Upper lobe of right lung (tissue), 1 donor: ENCODE results near the gene USP8. TPM values are rescaled to one million over a fixed set of nuclear protein-coding genes. Genes with fewer than 3 reads are reported as not detected.

Experiments used
- ATAC-seq: fragments of 200-7000 bp; cut with Tn5 transposase; one replicate; pipeline ENCODE4 v1.9.1; 2020; ENCODE audit warnings: mild to moderate bottlenecking, moderate library complexity
- DNase-seq: peaks from one replicate; pipeline ENCODE4 v3.0.0-alpha.2; 2020
- H3K27ac ChIP-seq: fragments of 200-600 bp; one replicate; pipeline ENCODE4 v1.8.0; 2022
- H3K27me3 ChIP-seq: fragments of 200-600 bp; one replicate; pipeline ENCODE4 v1.8.0; 2022; ENCODE audit warnings: mild to moderate bottlenecking
- H3K36me3 ChIP-seq: fragments of 200-600 bp; one replicate; pipeline ENCODE4 v1.8.0; 2022
- H3K4me1 ChIP-seq: fragments of 200-600 bp; one replicate; pipeline ENCODE4 v1.8.0; 2022
- H3K4me3 ChIP-seq: fragments of 200-600 bp; one replicate; pipeline ENCODE4 v1.8.0; 2022; ENCODE audit warnings: mild to moderate bottlenecking
- H3K9me3 ChIP-seq: fragments of 200-600 bp; one replicate; pipeline ENCODE4 v1.8.0; 2022
- intact Hi-C: fragments of 100-400 bp; cut with DNase I; formaldehyde crosslinking; loops from one replicate; pipeline ENCODE4 v1.11.0; 2022
- total RNA-seq: library from RNA; stranded (reverse); fragmentation: NEBNext Ultra II Directional; extraction: Animal tissue kit (Norgen Biotek cat#: 25700); gene quantifications from one replicate; pipeline ENCODE4 v1.2.1, GENCODE V29; 2021
- TF ChIP-seq, protein P1 (sequence below): fragments of 200-600 bp; IDR thresholded peaks from one replicate; pipeline ENCODE4 v1.8.0; 2022; ENCODE audit warnings: antibody characterized with exemption
- donor health status: DM: no; HTN: yes; CAD: no; lungs with severe emphysema.

The USP8 gene
- total RNA-seq, 1 donor from 2014 or later, result 65.1 TPM

DNA sequence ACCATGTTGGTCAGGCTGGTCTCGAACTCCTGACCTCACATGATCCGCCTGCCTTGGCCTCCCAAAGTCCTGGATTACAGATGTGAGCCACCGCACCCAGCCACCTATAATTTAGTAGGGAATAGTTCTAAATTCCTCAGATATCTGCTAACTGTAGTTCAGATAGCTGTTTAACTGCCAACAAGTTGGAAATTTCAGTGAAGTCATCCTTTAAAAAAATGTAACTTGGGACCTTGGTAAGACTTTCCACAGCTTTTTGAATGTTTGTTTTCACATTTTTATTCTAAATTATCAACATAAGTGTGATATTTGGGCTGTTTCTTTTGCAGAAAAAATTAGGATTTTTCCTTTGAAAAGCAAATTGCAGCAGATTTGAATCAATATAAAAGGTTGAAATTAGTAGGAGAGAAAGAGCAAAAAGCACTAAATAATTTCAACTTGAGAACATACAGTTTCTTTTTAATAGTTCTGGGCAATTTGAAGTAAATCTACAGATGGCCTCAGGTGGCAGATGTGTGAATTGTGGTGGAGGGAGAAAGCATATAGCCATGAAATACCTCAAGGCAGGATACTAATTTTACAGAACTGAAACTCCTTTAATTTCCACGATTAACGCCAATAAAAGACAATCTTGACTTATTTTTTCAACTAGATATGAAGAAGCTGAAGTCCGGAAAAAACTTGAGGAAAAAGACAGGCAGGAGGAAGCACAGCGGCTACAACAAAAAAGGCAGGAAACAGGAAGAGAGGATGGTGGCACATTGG lies 34.3 kb downstream of the USP8 start:
- H3K27me3 ChIP-seq, result no peaks in the 10 kb centered on the region
- H3K4me1 ChIP-seq, result no peaks in the 10 kb centered on the region
- peaks cover 82% of the 10 kb centered on the region for H3K36me3 ChIP-seq
- no peak overlapping the region for H3K4me3 ChIP-seq
- intact Hi-C loops, result no loop called here
- TF ChIP-seq, protein P1, sequence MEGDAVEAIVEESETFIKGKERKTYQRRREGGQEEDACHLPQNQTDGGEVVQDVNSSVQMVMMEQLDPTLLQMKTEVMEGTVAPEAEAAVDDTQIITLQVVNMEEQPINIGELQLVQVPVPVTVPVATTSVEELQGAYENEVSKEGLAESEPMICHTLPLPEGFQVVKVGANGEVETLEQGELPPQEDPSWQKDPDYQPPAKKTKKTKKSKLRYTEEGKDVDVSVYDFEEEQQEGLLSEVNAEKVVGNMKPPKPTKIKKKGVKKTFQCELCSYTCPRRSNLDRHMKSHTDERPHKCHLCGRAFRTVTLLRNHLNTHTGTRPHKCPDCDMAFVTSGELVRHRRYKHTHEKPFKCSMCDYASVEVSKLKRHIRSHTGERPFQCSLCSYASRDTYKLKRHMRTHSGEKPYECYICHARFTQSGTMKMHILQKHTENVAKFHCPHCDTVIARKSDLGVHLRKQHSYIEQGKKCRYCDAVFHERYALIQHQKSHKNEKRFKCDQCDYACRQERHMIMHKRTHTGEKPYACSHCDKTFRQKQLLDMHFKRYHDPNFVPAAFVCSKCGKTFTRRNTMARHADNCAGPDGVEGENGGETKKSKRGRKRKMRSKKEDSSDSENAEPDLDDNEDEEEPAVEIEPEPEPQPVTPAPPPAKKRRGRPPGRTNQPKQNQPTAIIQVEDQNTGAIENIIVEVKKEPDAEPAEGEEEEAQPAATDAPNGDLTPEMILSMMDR, result no peak
- no peak for ATAC-seq
- DNase-seq, result no peak
- no peak overlapping the region for H3K27ac ChIP-seq
- H3K9me3 ChIP-seq, result no peaks in the 10 kb centered on the region

DNA sequence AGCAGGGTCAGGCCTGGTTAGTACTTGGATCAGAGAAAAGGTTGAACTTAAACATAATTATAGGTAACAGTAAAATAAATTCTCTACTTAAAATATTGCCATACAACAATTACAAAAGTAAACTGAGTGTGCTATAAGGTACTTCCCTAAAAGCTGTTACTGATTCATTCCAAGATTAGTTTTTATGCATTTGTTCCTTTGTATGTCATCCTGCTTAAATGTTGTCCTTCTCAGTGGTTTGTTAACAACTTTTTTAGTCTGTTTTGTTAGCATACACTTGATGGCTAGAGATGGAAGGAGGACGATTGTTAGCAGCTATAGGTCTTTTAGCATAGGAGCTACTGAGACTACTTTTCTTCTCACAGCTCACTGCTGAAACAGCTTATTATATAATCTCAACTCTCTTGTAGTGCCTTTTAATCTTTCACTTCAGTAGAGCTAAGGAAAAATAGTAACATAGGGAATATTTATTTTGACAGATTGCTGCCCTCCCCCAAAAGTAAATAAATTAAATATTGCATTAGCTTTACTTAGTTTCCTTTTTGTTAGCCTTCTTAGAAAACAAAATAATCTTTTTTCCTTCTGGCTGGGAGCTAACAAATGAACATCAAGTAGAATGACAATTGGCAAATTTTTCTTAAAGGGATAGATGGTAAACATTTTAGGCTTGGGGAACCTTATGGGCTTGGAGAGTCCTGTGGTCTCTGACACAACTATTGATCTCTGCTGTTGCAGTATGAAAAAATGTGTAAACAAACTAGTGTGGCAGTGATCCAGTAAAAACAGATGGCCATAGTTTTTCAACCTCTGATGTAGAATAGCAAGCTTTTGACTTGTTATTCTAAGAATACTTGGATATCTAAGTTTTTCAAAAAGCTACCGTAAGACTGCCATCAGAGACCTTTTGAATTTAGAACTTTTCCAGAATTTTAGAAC lies 39.5 kb downstream of the USP8 start:
- TF ChIP-seq, protein P1, result no peak
- Histone ChIP-seq H3K27ac (no peak overlapping the region), H3K4me1 (no peaks in the 10 kb centered on the region), H3K27me3 (no peaks in the 10 kb centered on the region), H3K9me3 (no peaks in the 10 kb centered on the region), H3K4me3 (no peak overlapping the region), H3K36me3 (peaks cover 71% of the 10 kb centered on the region)
- DNase-seq, result no peak
- no peak for ATAC-seq
- intact Hi-C loops, result no loop called here

DNA sequence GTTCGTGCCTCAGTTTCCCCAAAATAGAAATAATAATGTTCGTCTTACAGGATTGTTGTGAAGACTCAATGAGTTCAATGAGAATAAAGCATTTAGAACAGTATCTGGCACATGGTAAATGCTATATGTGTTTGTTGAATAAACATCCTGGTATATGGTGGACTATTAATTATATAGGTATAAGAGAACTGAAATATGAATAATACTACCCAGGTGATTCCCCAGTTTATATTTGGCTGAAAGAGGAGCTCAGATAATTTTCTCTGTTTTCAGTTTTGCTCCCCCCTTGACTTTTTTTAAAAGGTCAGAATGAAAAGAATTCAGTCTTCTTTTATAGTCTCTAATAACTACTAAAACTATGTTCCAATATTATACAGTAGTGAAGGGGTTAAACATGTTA lies 46.9 kb downstream of the USP8 start:
- H3K27ac ChIP-seq, result no peak overlapping the region
- TF ChIP-seq, protein P1, result no peak
- DNase-seq (no peak), ATAC-seq (no peak)
- no peaks in the 10 kb centered on the region for H3K27me3 ChIP-seq
- no peaks in the 10 kb centered on the region for H3K4me1 ChIP-seq
- intact Hi-C loops, result no loop called here
- peaks cover 75% of the 10 kb centered on the region for H3K36me3 ChIP-seq
- no peak overlapping the region for H3K4me3 ChIP-seq
- H3K9me3 ChIP-seq, result no peaks in the 10 kb centered on the region

DNA sequence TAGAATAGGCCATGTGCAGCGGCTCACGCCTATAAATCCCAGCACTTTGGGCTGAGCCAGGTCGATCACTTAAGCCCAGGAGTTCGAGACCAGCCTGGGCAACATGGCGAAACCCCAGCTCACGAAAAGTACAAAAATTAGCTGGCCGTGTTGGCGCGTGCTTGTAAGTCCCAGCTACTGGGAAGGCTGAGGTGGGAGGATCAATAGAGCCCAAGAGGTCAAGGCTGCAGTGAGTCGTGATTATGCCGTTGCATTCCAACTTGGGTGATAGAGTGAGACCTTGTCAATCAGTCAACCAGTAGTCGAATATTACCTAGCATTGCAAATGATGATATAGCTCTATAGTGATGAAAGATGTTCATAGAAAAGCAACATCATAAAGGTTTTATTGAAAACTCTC lies 51.9 kb downstream of the USP8 start:
- no peak for DNase-seq
- Histone ChIP-seq H3K36me3 (peaks cover 95% of the 10 kb centered on the region), H3K4me1 (no peaks in the 10 kb centered on the region), H3K9me3 (no peaks in the 10 kb centered on the region), H3K27me3 (no peaks in the 10 kb centered on the region), H3K4me3 (no peak overlapping the region), H3K27ac (no peak overlapping the region)
- no peak for ATAC-seq
- TF ChIP-seq, protein P1, result no peak
- intact Hi-C loops, result no loop called here

DNA sequence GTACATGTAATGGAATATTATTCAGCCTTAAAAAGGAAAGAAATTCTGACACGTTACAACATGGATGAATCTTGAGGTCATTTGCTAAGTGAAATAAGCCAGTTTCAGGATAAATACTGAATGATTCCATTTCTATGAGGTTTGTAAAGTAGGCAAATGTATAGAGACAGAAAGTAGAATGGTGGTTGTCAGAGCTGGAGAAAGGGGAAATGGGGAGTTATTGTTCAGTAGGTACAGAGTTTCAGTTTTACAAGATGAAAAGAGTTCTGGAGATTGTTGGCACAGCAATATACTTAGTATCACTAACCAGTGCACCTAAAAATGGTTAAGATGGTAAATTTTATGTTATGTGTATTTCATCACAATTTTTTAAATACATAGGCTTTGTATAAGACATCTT lies 60.6 kb downstream of the USP8 start:
- H3K36me3 ChIP-seq, result peaks cover 76% of the 10 kb centered on the region
- ATAC-seq (no peak), DNase-seq (no peak)
- no peak overlapping the region for H3K4me3 ChIP-seq
- no peaks in the 10 kb centered on the region for H3K27me3 ChIP-seq
- intact Hi-C loops, result no loop called here
- H3K4me1 ChIP-seq, result no peaks in the 10 kb centered on the region
- no peak overlapping the region for H3K27ac ChIP-seq
- no peaks in the 10 kb centered on the region for H3K9me3 ChIP-seq
- TF ChIP-seq, protein P1, result no peak
